Myocyte (in vitro differentiated cells): ENCODE results near the gene PTPN13. TPM values are rescaled to one million over a fixed set of nuclear protein-coding genes. Genes with fewer than 3 reads are reported as not detected.
"Not testable (repeated sequence)": the region's sequence is repeated elsewhere in the genome, so short reads cannot be mapped to it uniquely, and the experiment has no call there.

ENCODE experiments used
- DNase-seq: peaks from one replicate; pipeline ENCODE4 v3.0.0-alpha.2; 2012; ENCODE audit warnings: low read depth
- total RNA-seq: library from RNA; depleted of rRNA; stranded (reverse); fragments of >200 nt; gene quantifications from 2 replicates; pipeline ENCODE4 v1.2.3, GENCODE V29; 2014

PTPN13 gene
- total RNA-seq, 1 donor from 2014 or later: 0.05 TPM

GRCh38 chr4:86633854-86634253 is 39.7 kb downstream of the PTPN13 start:
- DNase-seq: no peak

- DNase-seq: no peak
Observed at GRCh38 chr4:86640469-86640868, 46.4 kb downstream of the PTPN13 start.

GRCh38 chr4:86641516-86642090 is 47.5 kb downstream of the PTPN13 start:
- DNase-seq: no peak

GRCh38 chr4:86644892-86645291 is 50.8 kb downstream of the PTPN13 start:
- no peak for DNase-seq

GRCh38 chr4:86652332-86652932 is 58.3 kb downstream of the PTPN13 start:
- DNase-seq: no peak

- DNase-seq: no peak
Observed at GRCh38 chr4:86653237-86653865, 59.2 kb downstream of the PTPN13 start.

- DNase-seq: not testable (repeated sequence)
Observed at GRCh38 chr4:86656781-86657180, 62.7 kb downstream of the PTPN13 start.

- no peak for DNase-seq
Observed at GRCh38 chr4:86657382-86657781, 63.3 kb downstream of the PTPN13 start.

GRCh38 chr4:86657910-86658309 is 63.8 kb downstream of the PTPN13 start:
- no peak for DNase-seq

GRCh38 chr4:86660401-86660800 is 66.3 kb downstream of the PTPN13 start:
- DNase-seq: no peak

- DNase-seq: no peak
Observed at GRCh38 chr4:86661006-86661405, 66.9 kb downstream of the PTPN13 start.

GRCh38 chr4:86661418-86661817 is 67.3 kb downstream of the PTPN13 start:
- DNase-seq: no peak

- peak; percentile 3 for DNase-seq
Observed at GRCh38 chr4:86664959-86665358, 70.8 kb downstream of the PTPN13 start.

- DNase-seq: no peak
Observed at GRCh38 chr4:86670298-86670697, 76.2 kb downstream of the PTPN13 start.

- DNase-seq: no peak
Observed at GRCh38 chr4:86670756-86671155, 76.6 kb downstream of the PTPN13 start.

- no peak for DNase-seq
Observed at GRCh38 chr4:86675548-86675947, 81.4 kb downstream of the PTPN13 start.

- DNase-seq: no peak
Observed at GRCh38 chr4:86678796-86679195, 84.7 kb downstream of the PTPN13 start.

GRCh38 chr4:86679441-86679840 is 85.3 kb downstream of the PTPN13 start:
- DNase-seq: no peak

- DNase-seq: no peak
Observed at GRCh38 chr4:86683167-86683566, 89.1 kb downstream of the PTPN13 start.

- no peak for DNase-seq
Observed at GRCh38 chr4:86683983-86684382, 89.9 kb downstream of the PTPN13 start.

GRCh38 chr4:86685401-86685800 is 91.3 kb downstream of the PTPN13 start:
- no peak for DNase-seq

- no peak for DNase-seq
Observed at GRCh38 chr4:86686741-86687140, 92.6 kb downstream of the PTPN13 start.

GRCh38 chr4:86688026-86688425 is 93.9 kb downstream of the PTPN13 start:
- DNase-seq: no peak
